Breast epithelium (tissue), 4 donors: ENCODE data around the gene CPED1. TPM values are rescaled to one million over a fixed set of nuclear protein-coding genes. Genes with fewer than 3 reads are reported as not detected.
A peak's percentile ranks its signal among the peaks of the same experiment; 100 is the strongest.

Source experiments
- DNase-seq, 2 donors: peaks; one replicate each; pipeline ENCODE4 v3.0.0-alpha.2; 2019; ENCODE audit warnings: low spot score in 2 of 2
- H3K27ac ChIP-seq, 2 donors: fragments of 200-600 bp; sonication (generic) in 1 of 2; one replicate each; pipeline ENCODE4 v1.5.1; 2016 to 2019; ENCODE audit warnings: mild to moderate bottlenecking in 1 of 2
- H3K27me3 ChIP-seq, 2 donors: fragments of 200-600 bp; sonication (generic) in 1 of 2; one replicate each; pipeline versions ENCODE4 v1.5.1 to v1.6.0; 2017 to 2019; ENCODE audit warnings: control low read depth in 1 of 2, mild to moderate bottlenecking in 1 of 2
- H3K36me3 ChIP-seq: fragments of 200-600 bp; one replicate; pipeline ENCODE4 v1.5.1; 2019
- H3K4me1 ChIP-seq, 2 donors: fragments of 200-600 bp; sonication (generic); one replicate each; pipeline ENCODE4 v1.5.1; 2016 to 2019; ENCODE audit warnings: control low read depth in 1 of 2
- H3K4me3 ChIP-seq, 3 donors: fragments of 200-600 bp; sonication (generic); 1 replicate in 2 of 3; 2 replicates in 1 of 3; pipeline ENCODE4 v1.5.1; 2016 to 2019; ENCODE audit warnings: mild to moderate bottlenecking in 3 of 3, moderate library complexity in 2 of 3
- H3K9me3 ChIP-seq, 2 donors: fragments of 200-600 bp; sonication (generic) in 1 of 2; one replicate each; pipeline ENCODE4 v1.5.1; 2016 to 2019; ENCODE audit warnings: control low read depth in 1 of 2
- CTCF ChIP-seq, 3 donors: fragments of 450-650 bp; IDR thresholded peaks; one replicate each; pipeline ENCODE4 v1.5.1; 2016 to 2017; ENCODE audit warnings: antibody characterized with exemption in 3 of 3, mild to moderate bottlenecking in 3 of 3, moderate library complexity in 3 of 3
- POLR2A ChIP-seq: fragments of 450-650 bp; IDR thresholded peaks from one replicate; pipeline ENCODE4 v1.6.1; 2016; ENCODE audit warnings: antibody characterized with exemption, mild to moderate bottlenecking, moderate library complexity
- POLR2AphosphoS5 ChIP-seq, 3 donors: sonication (generic); formaldehyde crosslinking; IDR thresholded peaks; one replicate each; pipeline ENCODE4 v1.6.1; 2017; ENCODE audit warnings: antibody characterized with exemption in 3 of 3
- intact Hi-C: fragments of 100-400 bp; cut with DNase I; formaldehyde crosslinking; loops from one replicate; pipeline ENCODE4 v1.15.1; 2023; ENCODE audit warnings: low total_unique reads
- total RNA-seq, 3 donors: library from RNA; depleted of rRNA; stranded (reverse); fragments of >200 nt; gene quantifications; one replicate each; pipeline ENCODE4 v1.1.0, GENCODE V29; 2016

The CPED1 gene
- total RNA-seq, 3 donors from 2014 or later: 14.3 to 29.3 (median 15.4) TPM

DNA sequence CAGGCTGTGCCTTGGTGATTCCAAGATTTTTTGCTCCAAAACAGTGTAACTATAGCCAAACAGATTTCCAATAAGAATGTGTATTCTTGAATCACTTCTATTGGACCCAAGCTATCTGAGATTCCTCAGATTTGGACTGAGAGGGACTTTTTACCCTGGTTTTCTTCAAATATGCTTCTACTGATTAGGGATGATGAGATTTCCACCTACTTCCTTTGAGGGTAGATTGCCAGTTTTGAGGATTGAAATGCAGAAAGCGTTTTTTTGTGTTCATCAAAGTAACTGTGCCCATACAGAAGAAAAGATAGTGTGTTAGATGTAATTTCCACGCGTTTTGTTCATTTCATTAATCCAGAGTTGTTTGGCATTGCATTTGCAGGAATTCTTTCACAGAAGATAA lies 144.9 kb downstream of the CPED1 start:
- Histone ChIP-seq H3K27ac (no peak overlapping the region), H3K27me3 (no peaks in the 10 kb centered on the region), H3K9me3 (no peaks in the 10 kb centered on the region), H3K36me3 (no peaks in the 10 kb centered on the region), H3K4me1 (no peaks in the 10 kb centered on the region), H3K4me3 (no peak overlapping the region)
- no peak for DNase-seq
- TF ChIP-seq POLR2A: no peak
- intact Hi-C loops: no loop called here

GRCh38 chr7:121137580-121137979 lies 149.1 kb downstream of the CPED1 start:
- Histone ChIP-seq H3K4me3 (no peak overlapping the region), H3K4me1 (no peaks in the 10 kb centered on the region), H3K27ac (no peak overlapping the region), H3K27me3 (no peaks in the 10 kb centered on the region), H3K36me3 (no peaks in the 10 kb centered on the region), H3K9me3 (no peaks in the 10 kb centered on the region)
- intact Hi-C loops: no loop called here
- TF ChIP-seq CTCF (IDR thresholded peaks at IDR 0.05) (no peak), POLR2AphosphoS5 (IDR thresholded peaks at IDR 0.05) (no peak), POLR2A (no peak)
- no peak for DNase-seq

DNA sequence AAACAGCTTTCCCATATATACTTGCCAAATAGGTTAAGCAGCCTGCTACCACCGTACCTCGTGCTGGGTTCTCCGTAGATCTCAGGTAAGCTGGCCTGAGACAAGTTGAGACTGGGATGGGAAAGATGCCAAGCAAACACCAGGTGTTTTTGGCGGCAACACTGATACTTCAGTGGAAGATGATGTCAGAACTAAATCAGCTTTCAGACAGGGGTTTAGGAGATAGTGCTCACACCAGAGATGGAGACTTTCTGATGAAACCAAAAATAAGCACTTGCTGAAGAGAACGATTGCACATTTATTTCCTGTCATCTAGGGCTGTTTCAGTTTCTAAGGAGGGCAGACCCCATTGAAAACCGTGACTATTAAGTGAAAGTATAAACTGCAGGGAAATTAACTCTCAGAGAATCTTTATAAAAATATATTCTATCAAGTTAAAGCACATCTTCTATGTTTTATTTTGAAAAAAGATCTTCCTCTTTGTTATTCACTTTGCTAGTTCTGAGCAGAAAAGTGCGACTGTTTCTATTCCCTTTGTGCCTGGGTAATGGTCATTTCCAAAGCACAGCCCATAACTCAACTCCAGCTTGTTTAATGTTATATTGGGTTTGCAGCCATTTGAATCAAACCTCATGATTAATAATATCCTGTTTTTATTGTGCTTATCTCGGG lies 149.9 kb downstream of the CPED1 start:
- H3K36me3 ChIP-seq: no peaks in the 10 kb centered on the region

GRCh38 chr7:121139427-121139826 lies 150.9 kb downstream of the CPED1 start:
- no peaks in the 10 kb centered on the region for H3K9me3 ChIP-seq
- intact Hi-C loops: no loop called here
- no peaks in the 10 kb centered on the region for H3K36me3 ChIP-seq
- no peaks in the 10 kb centered on the region for H3K27me3 ChIP-seq
- no peak for DNase-seq
- H3K27ac ChIP-seq: no peak overlapping the region
- TF ChIP-seq POLR2A (no peak), CTCF (IDR thresholded peaks at IDR 0.05) (no peak), POLR2AphosphoS5 (IDR thresholded peaks at IDR 0.05) (no peak)
- no peak overlapping the region for H3K4me3 ChIP-seq
- H3K4me1 ChIP-seq: no peaks in the 10 kb centered on the region

More for the DNA sequence above, 149.9 kb downstream of the CPED1 start:
- Histone ChIP-seq H3K27me3 (no peaks in the 10 kb centered on the region), H3K9me3 (no peaks in the 10 kb centered on the region), H3K27ac (no peak overlapping the region), H3K4me1 (no peaks in the 10 kb centered on the region), H3K4me3 (peak overlapping the region in 1 of 3 donors; percentile 13)
- DNase-seq: no peak
- no peak for TF ChIP-seq POLR2A
- TF ChIP-seq POLR2AphosphoS5 (IDR thresholded peaks at IDR 0.05): no peak
- TF ChIP-seq CTCF (IDR thresholded peaks at IDR 0.05): no peak
- intact Hi-C loops: no loop called here

DNA sequence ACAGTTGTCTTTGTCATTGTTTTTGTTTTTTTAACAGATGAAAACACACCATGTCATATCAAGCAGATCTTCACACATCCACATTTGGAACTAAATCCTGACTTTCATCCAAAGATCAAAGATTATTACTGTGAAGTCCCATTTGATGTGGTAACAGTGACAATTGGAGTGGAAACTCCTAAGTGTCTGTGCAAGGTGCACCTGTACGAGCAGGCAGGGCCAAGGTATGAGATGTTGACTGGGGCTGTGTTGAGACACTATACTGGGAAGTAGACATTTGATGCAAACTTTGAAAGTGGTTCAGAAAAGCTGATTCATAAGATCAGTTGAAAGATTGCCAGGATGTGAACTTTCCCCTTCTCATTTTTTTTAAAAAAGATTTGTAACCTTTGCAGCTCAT lies 152.3 kb downstream of the CPED1 start:
- no peak for DNase-seq
- Histone ChIP-seq H3K4me1 (no peaks in the 10 kb centered on the region), H3K4me3 (no peak overlapping the region), H3K27me3 (no peaks in the 10 kb centered on the region), H3K27ac (no peak overlapping the region), H3K9me3 (no peaks in the 10 kb centered on the region), H3K36me3 (no peaks in the 10 kb centered on the region)
- no peak for TF ChIP-seq CTCF (IDR thresholded peaks at IDR 0.05)
- no peak for TF ChIP-seq POLR2AphosphoS5 (IDR thresholded peaks at IDR 0.05)
- TF ChIP-seq POLR2A: no peak
- intact Hi-C loops: no loop called here

- no peaks in the 10 kb centered on the region for H3K36me3 ChIP-seq
- no peaks in the 10 kb centered on the region for H3K4me1 ChIP-seq
- no peaks in the 10 kb centered on the region for H3K27me3 ChIP-seq
- no peak overlapping the region for H3K27ac ChIP-seq
- no peak for DNase-seq
- TF ChIP-seq POLR2A: no peak
- no peak for TF ChIP-seq CTCF (IDR thresholded peaks at IDR 0.05)
- no peak for TF ChIP-seq POLR2AphosphoS5 (IDR thresholded peaks at IDR 0.05)
- intact Hi-C loops: no loop called here
- H3K4me3 ChIP-seq: no peak overlapping the region
- no peaks in the 10 kb centered on the region for H3K9me3 ChIP-seq
These were observed 163.3 kb downstream of the CPED1 start for GRCh38 chr7:121151774-121152221.
